Vagina (tissue), 2 donors: ENCODE data around the gene PRSS53. TPM values are rescaled to one million over a fixed set of nuclear protein-coding genes. Genes with fewer than 3 reads are reported as not detected.

ENCODE experiments used
- DNase-seq, 2 donors: peaks; one replicate each; pipeline ENCODE4 v3.0.0-alpha.2; 2017; ENCODE audit errors: extremely low spot score in 2 of 2
- H3K27ac ChIP-seq: fragments of 200-600 bp; sonication (generic); one replicate; pipeline ENCODE4 v1.5.1; 2019
- H3K27me3 ChIP-seq: fragments of 200-600 bp; sonication (generic); one replicate; pipeline ENCODE4 v1.5.1; 2019
- H3K36me3 ChIP-seq, 2 donors: fragments of 200-600 bp; sonication (generic); one replicate each; pipeline ENCODE4 v1.5.1; 2017 to 2019
- H3K4me1 ChIP-seq: fragments of 200-600 bp; sonication (generic); one replicate; pipeline ENCODE4 v1.5.1; 2019
- H3K4me3 ChIP-seq, 2 donors: fragments of 200-600 bp; sonication (generic); 1 replicate in 1 of 2; 2 replicates in 1 of 2; pipeline ENCODE4 v1.5.1; 2016 to 2019
- H3K9me3 ChIP-seq: fragments of 200-600 bp; sonication (generic); one replicate; pipeline ENCODE4 v1.5.1; 2019
- POLR2A ChIP-seq, 2 donors: fragments of 450-650 bp; IDR thresholded peaks; one replicate each; pipeline ENCODE4 v1.6.1; 2017; ENCODE audit warnings: antibody characterized with exemption in 2 of 2, mild to moderate bottlenecking in 2 of 2, moderate library complexity in 2 of 2
- POLR2AphosphoS5 ChIP-seq, 2 donors: sonication (generic); formaldehyde crosslinking; IDR thresholded peaks; one replicate each; pipeline ENCODE4 v1.9.0; 2017; ENCODE audit warnings: antibody characterized with exemption in 2 of 2, mild to moderate bottlenecking in 2 of 2, low read depth in 1 of 2; ENCODE audit not compliant: insufficient read depth in 1 of 2
- intact Hi-C: fragments of 100-400 bp; cut with DNase I; formaldehyde crosslinking; loops from one replicate; pipeline ENCODE4 v1.15.1; 2023
- total RNA-seq: library from RNA; depleted of rRNA; stranded (reverse); fragments of >200 nt; gene quantifications from one replicate; pipeline ENCODE4 v1.2.3, GENCODE V29; 2016
- TF ChIP-seq, protein P1 (sequence below), 3 experiments: fragments of 450-650 bp in 2 of 3; fragments of 200-600 bp in 1 of 3; sonication (generic) in 1 of 3; IDR thresholded peaks; one replicate each; pipeline ENCODE4 v1.5.1; 2017 to 2019; ENCODE audit warnings: antibody characterized with exemption in 3 of 3, mild to moderate bottlenecking in 2 of 3, moderate library complexity in 2 of 3

PRSS53 gene
- total RNA-seq, 1 donor from 2014 or later, result 2.0 TPM

DNA sequence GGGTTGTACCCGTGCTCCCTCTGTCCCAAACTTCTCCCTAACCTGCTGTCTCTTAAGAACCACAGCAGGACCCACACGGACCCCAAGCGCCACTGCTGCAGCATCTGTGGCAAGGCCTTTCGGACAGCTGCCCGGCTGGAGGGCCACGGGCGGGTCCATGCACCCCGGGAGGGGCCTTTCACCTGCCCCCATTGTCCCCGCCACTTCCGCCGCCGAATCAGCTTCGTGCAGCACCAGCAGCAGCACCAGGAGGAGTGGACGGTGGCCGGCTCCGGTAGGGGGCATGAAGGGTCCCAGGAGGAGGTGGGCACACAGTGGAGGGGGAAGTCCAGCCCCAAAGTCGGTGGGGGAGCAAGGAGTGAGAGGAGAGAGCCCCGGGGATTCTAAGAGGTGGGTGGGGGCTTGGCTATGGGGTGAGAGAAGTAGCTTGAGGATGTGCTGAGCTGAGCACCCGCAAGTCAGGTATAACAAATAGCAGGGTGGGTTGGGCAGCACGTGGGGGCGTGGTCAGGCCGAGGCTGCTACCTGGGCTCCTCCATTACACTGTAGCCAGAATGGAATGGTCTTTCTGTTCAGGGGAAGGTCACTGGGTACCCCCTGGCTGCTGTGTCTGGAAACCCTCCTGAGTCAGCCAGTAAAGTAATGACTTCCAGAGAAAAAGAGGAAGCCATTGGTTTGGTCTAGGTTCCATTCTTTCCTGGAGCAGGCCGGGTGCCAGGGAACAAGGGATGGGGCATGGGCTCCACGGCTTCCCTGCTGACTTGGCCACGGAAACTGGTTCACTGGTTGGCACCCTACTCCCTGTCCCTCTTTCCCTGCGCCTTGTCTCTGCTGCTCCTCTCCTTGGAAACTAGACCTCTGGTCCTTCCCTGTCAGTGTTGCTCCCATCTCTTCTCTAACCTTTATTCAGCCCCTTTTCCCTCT lies 7.1 kb downstream of the PRSS53 start:
- no peak for DNase-seq
- Histone ChIP-seq H3K4me1 (peaks cover 13% of the 10 kb centered on the region), H3K9me3 (no peaks in the 10 kb centered on the region), H3K27ac (no peak overlapping the region), H3K4me3 (no peak overlapping the region), H3K27me3 (no peaks in the 10 kb centered on the region), H3K36me3 (peaks cover 0 to 77% of the 10 kb centered on the region in 2 donors)
- TF ChIP-seq, protein P1, sequence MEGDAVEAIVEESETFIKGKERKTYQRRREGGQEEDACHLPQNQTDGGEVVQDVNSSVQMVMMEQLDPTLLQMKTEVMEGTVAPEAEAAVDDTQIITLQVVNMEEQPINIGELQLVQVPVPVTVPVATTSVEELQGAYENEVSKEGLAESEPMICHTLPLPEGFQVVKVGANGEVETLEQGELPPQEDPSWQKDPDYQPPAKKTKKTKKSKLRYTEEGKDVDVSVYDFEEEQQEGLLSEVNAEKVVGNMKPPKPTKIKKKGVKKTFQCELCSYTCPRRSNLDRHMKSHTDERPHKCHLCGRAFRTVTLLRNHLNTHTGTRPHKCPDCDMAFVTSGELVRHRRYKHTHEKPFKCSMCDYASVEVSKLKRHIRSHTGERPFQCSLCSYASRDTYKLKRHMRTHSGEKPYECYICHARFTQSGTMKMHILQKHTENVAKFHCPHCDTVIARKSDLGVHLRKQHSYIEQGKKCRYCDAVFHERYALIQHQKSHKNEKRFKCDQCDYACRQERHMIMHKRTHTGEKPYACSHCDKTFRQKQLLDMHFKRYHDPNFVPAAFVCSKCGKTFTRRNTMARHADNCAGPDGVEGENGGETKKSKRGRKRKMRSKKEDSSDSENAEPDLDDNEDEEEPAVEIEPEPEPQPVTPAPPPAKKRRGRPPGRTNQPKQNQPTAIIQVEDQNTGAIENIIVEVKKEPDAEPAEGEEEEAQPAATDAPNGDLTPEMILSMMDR (IDR thresholded peaks at IDR 0.05), result no peak
- TF ChIP-seq POLR2A (IDR thresholded peaks at IDR 0.05) (no peak), POLR2AphosphoS5 (IDR thresholded peaks at IDR 0.05; ENCODE audit: insufficient read depth in 1 of 2, low read depth in 1 of 2) (no peak)
- intact Hi-C loops, result loop anchor here (5.0 to 10.0 kb wide), 2 partner anchors 49 to 63 kb away; partner anchors contain the start of gene STX4

DNA sequence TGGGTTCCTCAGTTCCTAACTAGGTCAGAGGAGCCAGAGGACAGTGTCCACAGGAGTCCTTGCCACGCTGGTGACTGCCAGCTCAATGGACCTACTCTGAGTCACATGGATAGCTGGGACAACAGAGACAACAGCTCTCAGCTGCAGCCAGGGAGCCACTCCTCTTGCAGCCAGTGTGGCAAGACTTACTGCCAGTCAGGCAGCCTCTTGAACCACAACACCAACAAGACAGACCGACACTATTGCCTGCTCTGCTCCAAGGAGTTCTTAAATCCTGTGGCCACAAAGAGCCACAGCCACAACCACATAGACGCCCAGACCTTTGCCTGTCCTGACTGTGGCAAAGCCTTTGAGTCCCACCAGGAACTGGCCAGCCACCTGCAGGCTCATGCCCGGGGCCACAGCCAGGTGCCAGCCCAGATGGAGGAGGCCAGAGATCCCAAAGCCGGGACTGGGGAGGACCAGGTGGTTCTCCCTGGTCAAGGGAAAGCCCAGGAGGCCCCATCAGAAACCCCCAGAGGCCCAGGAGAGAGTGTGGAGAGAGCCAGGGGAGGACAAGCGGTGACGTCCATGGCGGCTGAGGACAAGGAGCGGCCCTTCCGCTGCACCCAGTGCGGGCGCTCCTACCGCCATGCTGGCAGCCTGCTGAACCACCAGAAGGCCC lies 7.9 kb downstream of the PRSS53 start:
- Histone ChIP-seq H3K27me3 (no peaks in the 10 kb centered on the region), H3K27ac (no peak overlapping the region), H3K36me3 (peaks cover 0 to 81% of the 10 kb centered on the region in 2 donors), H3K4me1 (peaks cover 18% of the 10 kb centered on the region), H3K4me3 (no peak overlapping the region), H3K9me3 (no peaks in the 10 kb centered on the region)
- TF ChIP-seq, protein P1 (IDR thresholded peaks at IDR 0.05), result no peak
- TF ChIP-seq POLR2A (IDR thresholded peaks at IDR 0.05) (no peak), POLR2AphosphoS5 (IDR thresholded peaks at IDR 0.05; ENCODE audit: insufficient read depth in 1 of 2, low read depth in 1 of 2) (no peak)
- intact Hi-C loops, result loop anchor here (5.0 to 10.0 kb wide), 2 partner anchors 49 to 64 kb away; partner anchors contain the start of gene STX4
- DNase-seq, result no peak

DNA sequence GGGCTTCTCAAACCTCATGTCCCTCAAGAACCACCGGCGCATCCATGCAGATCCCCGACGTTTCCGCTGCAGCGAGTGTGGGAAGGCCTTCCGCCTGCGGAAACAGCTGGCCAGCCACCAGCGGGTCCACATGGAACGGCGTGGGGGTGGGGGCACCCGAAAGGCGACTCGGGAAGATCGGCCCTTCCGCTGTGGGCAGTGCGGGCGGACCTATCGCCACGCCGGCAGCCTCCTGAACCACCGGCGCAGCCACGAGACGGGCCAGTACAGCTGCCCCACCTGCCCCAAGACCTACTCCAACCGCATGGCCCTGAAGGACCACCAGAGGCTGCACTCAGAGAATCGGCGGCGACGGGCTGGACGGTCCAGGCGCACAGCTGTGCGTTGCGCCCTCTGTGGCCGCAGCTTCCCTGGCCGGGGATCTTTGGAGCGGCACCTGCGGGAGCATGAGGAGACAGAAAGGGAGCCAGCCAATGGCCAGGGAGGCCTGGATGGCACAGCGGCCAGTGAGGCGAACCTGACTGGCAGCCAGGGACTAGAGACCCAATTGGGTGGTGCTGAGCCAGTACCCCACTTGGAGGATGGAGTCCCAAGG lies 8.6 kb downstream of the PRSS53 start:
- intact Hi-C loops, result loop anchor here (5.0 to 10.0 kb wide), 2 partner anchors 48 to 65 kb away; partner anchors contain the start of gene STX4
- DNase-seq, result no peak
- H3K36me3 ChIP-seq, result peaks cover 0 to 81% of the 10 kb centered on the region in 2 donors
- no peak for TF ChIP-seq POLR2A (IDR thresholded peaks at IDR 0.05)
- TF ChIP-seq, protein P1 (IDR thresholded peaks at IDR 0.05), result no peak
- no peak for TF ChIP-seq POLR2AphosphoS5 (IDR thresholded peaks at IDR 0.05; ENCODE audit: insufficient read depth in 1 of 2, low read depth in 1 of 2)
- H3K9me3 ChIP-seq, result no peaks in the 10 kb centered on the region
- H3K27me3 ChIP-seq, result no peaks in the 10 kb centered on the region
- no peak overlapping the region for H3K27ac ChIP-seq
- H3K4me1 ChIP-seq, result peaks cover 25% of the 10 kb centered on the region
- H3K4me3 ChIP-seq, result no peak overlapping the region

DNA sequence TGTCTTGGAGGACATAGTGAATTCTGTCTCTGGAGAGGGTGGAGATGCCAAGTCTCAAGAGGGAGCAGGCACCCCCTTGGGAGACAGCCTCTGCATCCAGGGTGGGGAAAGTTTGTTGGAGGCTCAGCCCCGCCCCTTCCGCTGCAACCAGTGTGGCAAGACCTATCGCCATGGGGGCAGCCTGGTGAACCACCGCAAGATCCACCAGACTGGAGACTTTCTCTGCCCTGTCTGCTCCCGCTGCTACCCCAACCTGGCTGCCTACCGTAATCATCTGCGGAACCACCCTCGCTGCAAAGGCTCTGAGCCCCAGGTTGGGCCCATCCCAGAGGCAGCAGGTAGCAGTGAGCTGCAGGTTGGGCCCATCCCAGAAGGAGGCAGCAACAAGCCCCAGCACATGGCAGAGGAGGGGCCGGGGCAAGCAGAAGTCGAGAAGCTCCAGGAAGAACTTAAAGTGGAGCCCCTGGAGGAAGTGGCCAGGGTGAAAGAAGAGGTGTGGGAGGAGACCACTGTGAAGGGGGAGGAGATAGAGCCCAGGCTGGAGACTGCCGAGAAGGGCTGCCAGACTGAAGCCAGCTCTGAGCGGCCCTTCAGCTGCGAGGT lies 9.3 kb downstream of the PRSS53 start:
- no peaks in the 10 kb centered on the region for H3K9me3 ChIP-seq
- TF ChIP-seq, protein P1 (IDR thresholded peaks at IDR 0.05), result no peak
- TF ChIP-seq POLR2AphosphoS5 (IDR thresholded peaks at IDR 0.05; ENCODE audit: insufficient read depth in 1 of 2, low read depth in 1 of 2) (no peak), POLR2A (IDR thresholded peaks at IDR 0.05) (no peak)
- DNase-seq, result no peak
- peaks cover 31% of the 10 kb centered on the region for H3K4me1 ChIP-seq
- H3K27ac ChIP-seq, result no peak overlapping the region
- no peak overlapping the region for H3K4me3 ChIP-seq
- peaks cover 0 to 78% of the 10 kb centered on the region in 2 donors for H3K36me3 ChIP-seq
- intact Hi-C loops, result loop anchor here (10.0 kb wide), 1 partner anchor 95 kb away; the partner anchor contains the start of gene HSD3B7
- H3K27me3 ChIP-seq, result no peaks in the 10 kb centered on the region
